HG02642 (cell line): ENCODE measurements around the gene KLF4.

Experiments used
- ATAC-seq: cut with Tn5 transposase; IDR thresholded peaks from one replicate; pipeline ENCODE4 v1.9.1; 2021; ENCODE audit warnings: mild to moderate bottlenecking; ENCODE audit not compliant: unreplicated experiment, poor library complexity

Gene KLF4

DNA sequence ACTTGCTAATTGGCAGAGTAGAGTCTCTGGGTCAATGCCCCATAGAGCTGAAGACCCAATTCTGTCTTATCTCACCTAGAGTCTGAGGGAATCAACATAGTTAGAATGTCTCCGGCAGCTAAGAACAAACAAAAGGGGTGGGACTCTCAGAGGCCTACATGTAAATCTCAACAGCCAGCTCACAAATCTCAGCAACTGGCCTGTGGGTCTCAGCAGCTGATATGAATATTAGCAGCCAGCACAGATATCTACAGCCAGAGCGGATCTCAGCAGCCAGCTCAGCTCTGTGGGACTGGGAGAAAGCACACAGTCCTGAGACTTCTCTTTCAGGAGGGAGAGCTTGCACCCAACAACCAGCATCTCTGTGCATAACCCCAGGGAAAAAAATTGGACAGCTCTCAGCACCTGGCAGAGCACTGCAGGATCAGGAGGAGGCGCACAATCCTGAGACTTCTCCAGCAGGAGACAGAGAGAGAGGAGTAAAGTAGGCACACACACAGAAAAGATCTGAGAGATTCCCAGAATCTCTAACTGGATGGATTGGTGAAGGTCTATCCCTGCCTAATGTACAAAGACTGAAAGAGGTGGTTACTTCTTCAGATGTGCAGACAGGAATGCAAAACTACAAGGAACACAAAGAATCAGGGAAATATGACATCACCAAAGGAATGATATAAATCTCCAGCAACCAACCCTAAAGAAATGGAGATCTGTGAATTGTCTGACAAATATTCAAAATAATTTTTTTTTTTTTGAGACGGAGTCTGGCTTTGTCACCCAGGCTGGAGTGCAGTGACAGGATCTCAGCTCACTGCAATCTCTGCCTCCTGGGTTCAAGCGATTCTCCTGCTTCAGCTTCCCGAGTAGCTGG is 29.2 kb downstream of the KLF4 start:
- ATAC-seq = no peak

DNA sequence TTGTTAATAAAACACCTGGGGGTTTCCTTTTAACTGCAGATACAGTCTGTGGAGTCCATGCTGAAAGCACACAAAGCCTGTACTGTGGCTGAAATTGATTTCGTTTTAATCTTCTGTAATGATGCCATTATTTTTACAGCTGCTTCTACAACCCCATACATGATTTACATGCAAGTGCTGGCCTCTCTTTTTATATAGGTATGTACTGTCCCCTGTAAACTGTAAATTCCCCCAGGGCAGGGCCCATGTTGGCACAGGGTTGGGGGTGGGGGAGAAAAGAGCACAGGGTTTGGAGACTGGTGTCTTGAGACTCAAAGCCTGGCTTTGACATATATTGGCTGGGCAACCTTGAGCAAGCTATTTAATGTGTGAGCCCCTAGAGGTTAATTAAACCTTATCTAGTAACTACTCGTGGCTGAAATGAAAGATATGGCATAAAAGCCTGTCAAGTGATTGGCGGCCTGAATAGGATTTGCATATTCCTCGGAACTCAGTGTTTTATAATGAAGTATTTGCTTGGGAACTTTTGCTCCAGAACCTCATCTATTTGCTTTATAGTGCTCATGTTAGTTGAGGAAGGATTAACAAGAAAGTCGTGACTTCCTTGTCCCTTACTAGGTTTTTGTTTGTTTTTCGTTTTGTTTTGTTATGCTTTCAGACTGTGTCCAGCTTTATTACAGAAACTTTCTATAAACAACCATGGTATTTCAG is 34.0 kb downstream of the KLF4 start:
- ATAC-seq = no peak

DNA sequence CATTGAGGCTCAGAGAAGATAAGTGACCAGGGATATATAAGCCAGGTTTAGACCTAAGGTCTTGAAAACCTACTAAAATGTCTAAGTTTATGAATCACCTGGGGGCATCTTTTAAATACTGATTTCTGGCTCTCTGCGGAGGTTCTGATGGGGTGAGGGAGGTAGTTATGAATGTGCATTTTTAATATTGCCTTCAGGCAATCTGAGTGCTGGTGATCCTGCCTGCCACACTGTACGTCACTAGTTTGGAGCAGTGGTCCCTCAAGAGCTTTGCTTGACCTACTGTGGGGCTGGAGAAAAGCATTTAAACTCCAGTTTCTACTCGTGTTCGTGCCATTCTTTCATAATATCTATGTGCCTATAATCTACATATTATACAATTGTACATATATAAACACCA is 36.1 kb downstream of the KLF4 start:
- no peak for ATAC-seq

DNA sequence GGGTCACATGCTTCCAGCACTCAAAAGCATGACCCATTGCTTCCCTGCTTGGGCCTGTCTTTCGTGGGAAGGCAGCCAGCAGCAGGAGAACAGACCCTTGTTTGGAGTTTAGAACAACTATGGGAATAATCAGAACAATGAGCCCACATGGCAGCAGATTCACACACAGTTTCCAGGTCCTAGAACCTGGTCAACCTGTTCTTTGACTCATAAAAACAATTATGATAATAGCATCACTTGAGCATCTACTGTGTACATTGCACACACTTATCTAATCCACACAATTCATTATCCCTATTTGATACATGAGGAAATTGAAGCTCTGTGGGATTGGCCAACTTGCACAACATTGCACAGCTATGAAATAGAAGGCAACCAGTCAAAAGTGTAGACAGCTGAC is 41.7 kb downstream of the KLF4 start:
- no peak for ATAC-seq

DNA sequence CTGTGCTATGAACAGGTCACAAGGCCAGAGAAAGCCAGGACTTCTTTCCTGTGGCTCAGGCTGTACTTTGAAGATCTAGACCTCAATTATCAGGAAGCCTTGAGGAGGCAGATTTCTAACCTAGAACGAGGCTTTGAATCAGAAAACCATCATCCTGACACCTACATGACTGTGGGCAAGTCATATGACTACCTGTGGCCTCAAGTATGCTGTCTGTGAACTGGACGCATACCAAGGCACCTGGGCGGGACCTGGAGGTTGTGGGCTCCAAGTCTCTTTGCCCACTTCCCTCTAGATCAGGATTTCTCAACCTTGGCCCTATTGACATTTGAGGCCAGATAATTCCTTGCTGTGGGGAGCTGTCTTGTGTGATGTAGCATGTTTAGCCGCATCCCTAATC is 42.5 kb downstream of the KLF4 start:
- ATAC-seq = no peak

GRCh38 chr9:107446491-107446890 is 43.1 kb downstream of the KLF4 start:
- ATAC-seq = no peak

GRCh38 chr9:107443786-107444185 is 45.8 kb downstream of the KLF4 start:
- no peak for ATAC-seq

- ATAC-seq = no peak
These were observed 49.5 kb downstream of the KLF4 start for GRCh38 chr9:107439991-107440456.

DNA sequence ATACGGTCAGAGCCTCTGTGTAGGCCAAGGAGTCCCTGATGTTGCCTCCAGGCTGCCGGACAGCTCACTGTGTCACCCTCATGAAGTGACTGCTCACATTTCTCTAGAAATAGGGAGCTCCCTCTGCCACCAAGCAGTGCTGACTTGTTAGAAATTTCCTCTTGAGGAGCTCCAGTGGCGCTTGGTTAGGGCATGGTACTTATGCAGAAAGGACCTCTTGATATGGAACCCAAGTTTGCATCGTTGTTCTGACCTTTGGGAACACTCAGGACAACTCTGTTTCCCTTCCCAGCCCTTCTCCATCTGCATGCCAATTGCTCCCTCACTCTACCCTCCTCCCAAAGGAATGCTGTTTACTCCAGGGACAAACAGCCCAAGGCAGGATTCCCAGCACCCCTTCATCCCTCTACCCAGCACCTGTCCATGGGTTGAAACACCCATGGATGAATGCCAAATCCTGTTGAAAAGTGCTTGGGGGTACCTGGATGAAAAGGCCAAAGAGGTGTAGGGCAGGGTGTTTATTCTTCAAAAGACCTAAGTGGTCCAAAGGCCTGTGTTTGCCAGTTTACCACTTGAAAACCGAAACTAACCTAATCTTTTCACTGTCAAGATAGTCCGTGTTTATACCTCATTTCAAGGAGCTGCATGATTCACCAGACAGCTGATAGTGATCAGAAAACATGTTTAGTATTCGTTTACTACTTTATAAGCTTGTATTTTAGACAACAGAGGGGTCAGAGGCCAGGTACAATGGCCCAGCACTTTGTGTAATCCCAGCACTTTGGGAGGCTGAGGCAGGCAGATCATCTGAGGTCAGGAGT is 51.1 kb downstream of the KLF4 start:
- no peak for ATAC-seq

DNA sequence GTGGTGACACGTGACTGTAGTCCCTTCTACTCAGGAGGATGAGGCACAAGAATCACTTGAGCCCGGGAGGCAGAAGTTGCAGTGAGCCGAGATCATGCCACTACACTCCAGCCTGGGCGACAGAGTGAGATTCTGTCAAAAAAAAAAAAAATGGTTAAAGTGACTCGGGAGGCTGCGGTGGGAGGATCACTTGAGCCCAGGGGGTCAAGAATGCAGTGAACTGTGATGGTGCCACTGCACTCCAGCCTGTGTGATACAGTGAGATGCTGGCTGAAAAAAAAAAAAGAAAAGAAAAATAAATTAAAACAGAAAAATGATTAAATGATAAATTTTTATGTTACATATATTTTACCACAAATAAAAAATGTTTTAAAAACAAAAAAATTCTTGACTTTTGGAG is 51.9 kb downstream of the KLF4 start:
- no peak for ATAC-seq

- ATAC-seq = no peak
These were observed 54.2 kb downstream of the KLF4 start for GRCh38 chr9:107435415-107435814.
